Measurements from ENCODE around the gene NFATC3.

Gene NFATC3

DNA sequence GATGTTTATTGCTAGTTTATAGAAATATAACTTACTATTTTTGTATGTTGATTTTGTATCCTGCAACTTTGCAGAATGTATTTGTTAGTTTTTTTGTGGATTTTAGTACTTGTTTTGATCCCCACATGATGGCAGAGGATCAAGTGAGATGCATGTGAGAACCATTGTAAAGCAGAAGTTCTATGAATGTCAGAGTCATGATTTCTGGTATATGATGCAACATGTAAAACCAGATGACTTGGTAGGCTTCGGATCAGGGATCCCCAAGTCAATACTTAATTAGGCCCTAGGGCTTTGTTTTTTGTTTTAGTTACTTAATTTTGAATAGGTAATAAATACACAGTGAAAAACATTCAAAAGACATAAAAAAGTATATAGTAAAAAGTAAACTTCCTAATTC lies 104.9 kb downstream of the NFATC3 start:
- DNase-seq (ENCODE audit: low read depth), result no peak

DNA sequence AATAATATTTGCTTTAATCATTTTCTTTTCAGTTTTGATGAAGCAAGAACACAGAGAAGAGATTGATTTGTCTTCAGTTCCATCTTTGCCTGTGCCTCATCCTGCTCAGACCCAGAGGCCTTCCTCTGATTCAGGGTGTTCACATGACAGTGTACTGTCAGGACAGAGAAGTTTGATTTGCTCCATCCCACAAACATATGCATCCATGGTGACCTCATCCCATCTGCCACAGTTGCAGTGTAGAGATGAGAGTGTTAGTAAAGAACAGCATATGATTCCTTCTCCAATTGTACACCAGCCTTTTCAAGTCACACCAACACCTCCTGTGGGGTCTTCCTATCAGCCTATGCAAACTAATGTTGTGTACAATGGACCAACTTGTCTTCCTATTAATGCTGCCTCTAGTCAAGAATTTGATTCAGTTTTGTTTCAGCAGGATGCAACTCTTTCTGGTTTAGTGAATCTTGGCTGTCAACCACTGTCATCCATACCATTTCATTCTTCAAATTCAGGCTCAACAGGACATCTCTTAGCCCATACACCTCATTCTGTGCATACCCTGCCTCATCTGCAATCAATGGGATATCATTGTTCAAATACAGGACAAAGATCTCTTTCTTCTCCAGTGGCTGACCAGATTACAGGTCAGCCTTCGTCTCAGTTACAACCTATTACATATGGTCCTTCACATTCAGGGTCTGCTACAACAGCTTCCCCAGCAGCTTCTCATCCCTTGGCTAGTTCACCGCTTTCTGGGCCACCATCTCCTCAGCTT lies 105.8 kb downstream of the NFATC3 start:
- no peak for DNase-seq (ENCODE audit: low read depth)

DNA sequence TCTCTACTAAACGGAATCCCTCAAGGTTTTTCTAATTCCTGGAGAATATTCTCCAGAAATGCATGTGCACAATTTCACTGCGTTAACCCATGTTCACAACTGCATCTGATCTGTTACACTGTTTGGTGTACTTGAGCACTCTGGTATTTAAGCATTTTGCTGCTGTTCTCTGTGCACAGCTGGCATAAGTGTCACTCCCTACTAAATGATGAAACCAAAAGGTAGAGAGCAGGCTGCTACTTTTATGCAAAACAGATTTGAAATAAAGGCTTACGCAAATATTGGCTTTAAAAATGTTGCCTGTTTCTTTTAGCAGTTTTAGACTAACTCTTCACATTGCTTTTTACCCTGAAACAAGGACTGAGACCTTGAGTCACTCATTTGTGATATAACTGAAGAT lies 109.1 kb downstream of the NFATC3 start:
- DNase-seq (ENCODE audit: low read depth), result no peak

DNA sequence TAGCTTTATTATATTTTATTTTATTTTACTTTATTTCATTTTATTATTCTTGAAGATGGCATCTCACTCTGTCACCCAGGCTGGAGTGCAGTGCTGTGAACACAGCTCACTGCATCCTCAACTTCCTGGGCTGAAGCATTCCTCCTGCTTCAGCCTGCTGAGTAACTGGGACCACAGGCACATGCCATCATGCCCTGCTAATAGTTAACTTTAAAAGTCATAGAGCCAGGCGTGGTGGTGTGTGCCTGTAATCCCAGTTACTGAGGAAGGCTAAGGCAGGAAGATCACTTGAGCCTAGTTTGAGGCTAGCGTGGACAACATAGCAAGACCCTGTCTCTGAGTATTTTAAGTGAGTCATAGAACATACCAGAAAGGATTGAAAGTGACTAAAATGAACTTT lies 112.1 kb downstream of the NFATC3 start:
- no peak for DNase-seq (ENCODE audit: low read depth)

DNA sequence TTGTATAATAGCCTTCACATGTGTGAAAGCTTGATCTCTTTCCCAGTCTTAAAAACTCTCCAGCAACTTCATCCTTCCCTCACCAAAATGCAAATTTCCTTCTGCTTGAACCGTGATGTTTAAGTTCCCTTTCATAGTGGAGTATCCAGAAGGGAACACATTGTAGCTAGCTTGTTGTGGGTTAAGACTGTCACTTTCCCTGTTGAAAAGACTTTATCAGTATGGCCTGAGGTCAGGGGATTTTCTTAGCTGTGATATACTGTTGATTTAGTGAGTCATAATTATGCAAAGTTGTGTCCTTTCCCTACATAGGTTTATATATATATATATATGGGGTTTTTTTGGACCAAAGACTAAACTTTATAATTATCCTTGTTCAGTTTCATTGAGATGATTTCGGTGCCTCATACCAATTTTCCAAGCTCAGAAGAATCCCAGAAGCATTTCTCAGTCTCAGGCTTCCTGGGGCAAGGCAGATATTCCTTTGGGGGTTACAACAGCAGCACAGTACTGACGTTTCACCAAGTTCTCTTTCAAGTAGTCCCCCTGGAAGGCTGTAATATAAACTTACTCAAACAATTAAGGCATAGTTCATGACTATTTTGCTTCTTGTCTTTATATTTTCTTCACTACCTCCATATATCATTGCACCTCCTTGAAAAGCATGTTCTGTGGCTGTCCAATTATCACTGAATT lies 115.1 kb downstream of the NFATC3 start:
- no peak for DNase-seq (ENCODE audit: low read depth)

DNA sequence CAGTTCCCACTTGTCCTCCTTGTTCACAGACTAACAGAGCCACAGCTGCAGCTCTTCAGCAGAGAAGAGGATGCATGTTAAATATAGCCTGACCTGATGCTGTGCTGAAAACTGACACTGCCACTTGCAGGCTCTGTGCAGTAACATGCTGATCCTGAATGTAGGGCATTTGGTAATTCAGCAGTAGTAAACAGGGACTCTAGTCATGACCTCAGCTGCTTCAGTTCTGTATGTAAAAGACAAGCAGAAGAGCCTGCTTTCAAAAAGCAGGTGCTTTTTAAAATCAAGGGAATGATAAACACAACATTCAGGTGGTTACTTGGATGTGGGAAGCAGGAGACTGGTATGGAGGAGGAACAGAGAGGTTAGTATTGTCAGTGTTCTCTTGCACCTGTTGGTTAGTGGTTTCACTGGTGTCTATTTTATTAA lies 116.9 kb downstream of the NFATC3 start:
- no peak for DNase-seq (ENCODE audit: low read depth)

DNA sequence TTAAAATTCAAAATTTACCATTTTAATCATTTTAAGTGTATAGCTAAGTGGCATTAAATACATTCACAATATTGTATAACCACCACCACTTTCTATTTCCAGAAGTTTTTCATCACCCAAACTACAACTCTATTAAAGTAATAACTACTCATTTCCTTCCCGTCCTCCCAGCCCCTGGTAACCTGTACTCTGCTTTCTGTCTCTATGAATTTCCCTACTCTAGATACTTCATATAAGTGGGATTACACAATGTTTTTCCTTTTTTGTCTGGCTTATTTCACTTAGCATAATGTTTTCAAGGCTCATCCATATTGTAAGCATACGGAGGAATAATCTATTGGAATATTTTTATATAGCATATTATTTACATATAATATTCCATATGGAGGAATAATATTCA lies 121.1 kb downstream of the NFATC3 start:
- no peak for DNase-seq (ENCODE audit: low read depth)

DNA sequence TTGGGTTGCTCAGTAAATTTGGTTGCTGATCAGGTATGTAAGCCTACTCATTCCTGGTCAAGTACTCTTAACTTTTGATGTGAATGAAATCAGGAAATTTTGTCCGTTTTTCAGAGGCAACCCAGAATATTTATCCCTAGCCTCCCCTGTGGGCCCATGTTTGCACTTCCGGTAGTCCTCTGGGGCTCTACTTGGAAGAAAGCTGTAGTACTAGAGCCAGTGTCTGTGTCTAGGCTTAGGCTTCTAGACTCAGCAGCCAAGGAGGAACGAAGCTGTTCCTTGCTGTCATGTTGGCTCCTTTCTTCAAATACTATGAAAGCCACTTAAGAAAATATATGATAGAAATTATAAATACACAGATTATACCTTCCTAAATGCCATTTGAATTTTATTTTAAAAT lies 129.6 kb downstream of the NFATC3 start:
- DNase-seq (ENCODE audit: low read depth), result no peak

DNA sequence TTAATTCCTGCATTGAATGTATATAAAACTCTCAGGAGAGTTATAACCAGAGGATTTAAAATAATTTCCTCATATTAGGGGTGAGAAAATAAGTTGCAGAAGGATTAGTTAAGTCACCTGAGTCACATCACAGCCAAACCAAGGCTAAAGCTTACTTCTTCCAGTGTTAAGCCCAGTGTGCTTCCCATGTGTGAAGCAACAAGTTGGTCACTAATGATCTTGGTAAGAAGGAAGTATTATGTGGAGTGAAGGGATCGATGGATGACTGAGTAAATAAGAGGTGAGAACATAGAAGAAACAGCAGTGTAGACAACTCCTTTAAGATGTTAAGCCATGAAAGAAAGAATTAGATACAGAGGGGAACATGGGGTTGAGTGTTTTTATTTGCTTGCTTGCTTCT lies 130.1 kb downstream of the NFATC3 start:
- no peak for DNase-seq (ENCODE audit: low read depth)

DNA sequence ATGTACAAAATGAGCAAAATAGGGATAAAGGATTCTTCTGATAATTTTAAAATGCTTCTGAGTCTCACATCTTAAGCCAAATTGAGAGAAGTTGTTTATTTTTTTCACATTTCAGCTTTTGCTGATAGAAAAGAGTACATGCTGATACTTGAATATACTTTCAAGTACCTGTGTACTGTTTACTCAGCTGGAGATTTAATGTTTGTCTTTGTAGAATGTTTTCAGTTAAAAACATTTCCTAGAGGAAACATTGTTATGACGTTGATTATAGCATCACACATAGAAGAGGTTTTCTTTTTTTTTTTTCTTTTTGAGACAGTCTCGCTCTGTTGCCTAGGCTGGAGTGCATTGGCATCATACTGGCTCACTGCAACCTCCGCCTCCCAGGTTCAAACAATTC lies 131.1 kb downstream of the NFATC3 start:
- DNase-seq (ENCODE audit: low read depth), result no peak

DNA sequence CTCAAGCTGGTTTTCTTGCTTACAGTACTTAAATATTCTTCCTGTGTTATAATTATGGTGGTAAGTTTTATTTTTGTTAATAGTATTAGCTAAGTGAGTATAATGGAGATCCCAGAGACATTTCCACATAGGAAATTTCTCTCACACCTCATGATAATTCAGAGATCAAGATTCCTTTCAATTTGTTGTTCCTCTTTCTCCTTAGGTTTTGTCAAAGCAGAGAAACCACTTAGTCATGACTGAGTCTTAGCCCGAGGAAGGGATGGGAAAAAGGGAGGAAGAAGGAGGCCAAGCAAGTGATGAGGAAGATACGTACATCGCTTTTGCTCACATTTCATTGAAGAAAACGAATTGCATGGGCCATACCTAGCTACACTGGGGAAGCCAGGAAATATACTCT lies 132.3 kb downstream of the NFATC3 start:
- DNase-seq (ENCODE audit: low read depth), result no peak

DNA sequence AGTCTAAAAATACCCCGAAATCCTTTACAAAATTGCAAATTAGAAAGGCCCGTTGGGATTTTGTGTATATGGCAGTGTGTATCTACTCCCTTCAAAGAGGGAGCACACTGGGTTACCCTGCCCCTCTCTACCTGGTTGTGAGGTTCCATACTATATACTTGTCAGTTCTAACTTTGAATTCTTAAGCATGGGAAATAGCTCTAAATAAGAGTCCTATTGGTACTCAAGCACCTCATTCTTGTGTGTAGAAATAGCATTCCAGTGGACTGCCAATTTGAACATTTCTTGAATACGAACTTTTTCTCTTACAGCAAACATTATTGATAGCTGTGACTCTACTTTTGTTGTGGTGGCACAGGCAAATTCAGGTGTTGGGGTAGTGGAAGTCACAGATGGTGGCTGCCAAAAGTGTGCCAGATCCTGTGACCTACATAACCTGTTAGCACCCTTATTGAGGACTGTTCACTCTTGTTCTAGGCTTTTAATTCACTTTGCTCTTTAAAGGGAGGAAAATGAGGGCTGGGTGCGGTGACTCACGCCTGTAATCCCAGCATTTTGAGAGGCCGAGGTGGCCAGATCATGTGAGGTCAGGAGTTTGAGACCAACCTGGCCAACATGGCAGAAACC lies 134.7 kb downstream of the NFATC3 start:
- no peak for DNase-seq (ENCODE audit: low read depth)

DNA sequence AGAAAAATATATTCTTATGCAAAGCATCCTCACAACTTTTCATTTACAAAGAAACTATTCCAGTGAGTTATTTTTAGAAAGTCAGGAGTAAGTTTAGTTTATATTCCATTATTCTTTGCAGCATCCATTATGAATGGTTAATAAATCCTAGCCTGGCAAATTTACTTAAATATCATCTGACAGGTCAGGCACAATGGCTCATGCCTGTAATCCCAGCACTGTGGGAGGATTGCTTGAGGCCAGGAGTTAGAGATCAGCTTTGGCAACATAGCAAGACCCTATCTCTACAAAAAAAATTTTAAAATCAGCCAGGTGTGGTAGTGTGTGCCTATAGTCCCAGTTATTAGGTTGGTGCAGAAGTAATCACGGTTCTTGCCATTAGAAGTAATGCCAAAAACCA lies 137.9 kb downstream of the NFATC3 start:
- DNase-seq (ENCODE audit: low read depth), result no peak

DNA sequence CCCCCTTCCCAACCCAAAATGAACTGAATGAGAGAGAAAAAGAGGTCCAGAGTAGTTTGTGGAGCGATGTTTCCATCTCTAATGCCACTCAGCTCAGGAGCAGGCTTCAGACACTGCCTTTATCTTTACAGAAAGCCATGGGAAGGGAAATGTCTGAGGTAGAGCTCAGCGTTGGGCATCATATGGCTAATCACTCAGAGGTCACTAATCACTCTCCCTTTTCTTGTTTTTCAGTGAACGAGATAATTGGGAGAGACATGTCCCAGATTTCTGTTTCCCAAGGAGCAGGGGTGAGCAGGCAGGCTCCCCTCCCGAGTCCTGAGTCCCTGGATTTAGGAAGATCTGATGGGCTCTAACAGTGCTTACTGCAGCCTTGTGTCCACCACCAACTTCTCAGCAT lies 140.9 kb downstream of the NFATC3 start:
- DNase-seq (ENCODE audit: low read depth), result no peak

DNA sequence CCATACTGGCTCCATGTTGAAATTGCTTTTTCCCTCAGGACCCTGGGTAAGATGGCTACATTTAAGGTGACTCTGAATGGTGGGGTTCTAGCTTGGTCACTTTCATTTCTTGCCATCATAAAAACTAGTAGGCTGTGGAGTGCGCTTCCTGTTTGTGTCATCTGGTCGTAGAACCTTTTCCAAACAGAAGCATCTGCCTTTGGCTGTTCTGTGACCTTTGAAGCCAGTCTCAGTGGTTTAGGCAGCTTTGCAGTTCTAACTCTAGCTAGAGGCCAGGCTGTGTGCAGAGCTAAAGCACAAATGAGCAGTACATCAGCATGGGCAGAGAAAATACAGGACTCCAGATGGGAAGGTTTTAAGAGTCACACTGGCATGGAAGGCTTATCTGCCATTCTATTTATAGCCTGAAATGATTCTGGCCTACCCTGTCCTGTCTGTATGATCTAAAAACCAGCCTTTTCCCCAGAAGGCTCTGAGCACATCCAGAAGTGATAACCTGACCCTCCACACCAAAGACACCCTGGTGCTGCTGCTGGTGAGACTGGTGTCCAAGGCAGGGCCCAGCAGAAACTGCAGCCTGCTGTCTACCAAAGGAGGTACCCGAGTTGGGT lies 142.1 kb downstream of the NFATC3 start:
- no peak for DNase-seq (ENCODE audit: low read depth)

DNA sequence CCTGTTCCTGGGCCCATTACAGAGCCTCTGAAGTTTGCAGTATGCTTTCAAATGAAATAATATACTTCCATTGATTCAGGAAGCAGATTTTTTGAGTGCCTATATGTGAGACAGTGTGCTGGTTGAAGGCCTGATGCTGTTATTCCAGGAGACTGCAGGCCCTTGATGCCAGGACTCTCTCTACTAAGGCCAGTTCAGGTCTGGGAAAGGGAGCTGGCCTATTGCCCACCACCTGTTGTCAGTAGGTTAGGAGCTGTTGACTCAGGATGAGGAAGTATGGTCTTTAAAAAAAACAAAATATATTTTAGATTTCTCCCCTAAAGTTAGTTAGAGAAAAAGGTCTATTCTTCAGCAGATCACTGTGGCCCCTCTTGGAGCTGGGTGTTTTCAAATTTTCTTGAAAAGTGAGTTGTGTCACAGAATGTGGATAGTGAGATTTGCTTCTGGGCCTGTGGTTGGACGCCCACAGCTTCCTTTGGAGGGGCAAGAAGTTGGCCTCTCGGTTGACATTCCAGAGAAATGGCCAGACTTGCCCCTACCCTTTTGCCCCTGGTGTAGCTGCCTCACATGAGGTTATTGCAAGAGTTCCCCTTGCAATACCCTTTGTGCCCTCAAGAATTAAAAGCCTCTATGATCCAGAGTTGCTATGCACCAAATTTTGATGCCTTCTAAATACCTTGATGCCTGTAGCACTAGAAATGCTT lies 142.8 kb downstream of the NFATC3 start:
- no peak for DNase-seq (ENCODE audit: low read depth)

DNA sequence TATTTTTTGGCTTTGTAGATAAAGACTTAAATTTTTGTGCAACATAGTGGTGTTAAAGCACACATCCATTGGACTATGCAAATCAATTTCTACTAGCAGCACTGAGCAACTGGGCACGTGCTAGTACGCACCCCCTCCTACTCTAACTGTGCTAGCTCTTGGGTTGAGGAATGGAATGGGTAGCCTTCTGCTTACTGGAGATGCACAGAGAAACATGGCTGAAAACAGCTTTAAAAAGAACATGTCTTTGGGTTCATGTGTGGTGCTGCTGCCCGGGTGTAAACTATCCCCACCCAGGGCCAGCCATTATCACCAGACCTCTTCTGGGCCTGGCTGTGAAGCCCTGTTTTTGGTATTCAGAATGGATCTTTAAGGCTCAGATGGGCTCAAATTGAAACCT lies 143.5 kb downstream of the NFATC3 start:
- DNase-seq (ENCODE audit: low read depth), result no peak

DNA sequence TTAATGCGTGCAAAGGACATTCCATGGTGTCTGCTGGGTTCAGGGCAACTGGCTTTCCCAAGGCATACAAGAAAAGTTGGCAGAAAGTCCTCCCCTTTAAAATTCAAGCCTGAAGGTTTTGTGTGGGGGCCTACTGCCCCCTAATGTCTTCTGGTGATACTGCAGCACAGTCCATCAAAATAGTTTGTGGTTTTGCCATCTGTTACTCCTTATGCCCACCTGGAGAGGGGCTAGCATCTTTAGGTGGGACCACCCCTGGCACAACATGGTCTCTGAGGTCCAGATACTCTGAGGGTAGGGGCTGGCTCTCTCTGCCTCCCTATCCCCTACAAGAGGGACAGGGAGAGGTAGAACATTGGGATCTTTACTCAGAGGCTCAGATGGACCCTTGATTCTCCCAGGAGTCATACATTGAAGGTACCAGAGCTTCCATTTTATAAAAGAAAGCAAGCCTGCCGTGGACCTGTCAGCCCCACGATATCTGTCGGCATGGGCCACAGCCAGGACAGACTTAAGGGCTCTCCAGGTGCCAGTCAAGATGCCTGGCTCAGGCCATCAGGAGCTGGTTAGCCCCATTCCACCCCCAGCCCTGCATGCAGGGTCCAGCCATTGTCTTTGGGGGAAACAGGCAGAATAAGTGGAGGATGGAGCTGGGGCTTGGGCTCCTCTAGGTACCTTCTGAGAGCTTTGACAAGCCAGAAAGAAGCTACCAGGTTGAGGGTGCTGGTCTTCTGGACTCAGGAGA lies 144.4 kb downstream of the NFATC3 start:
- DNase-seq (ENCODE audit: low read depth), result no peak

DNA sequence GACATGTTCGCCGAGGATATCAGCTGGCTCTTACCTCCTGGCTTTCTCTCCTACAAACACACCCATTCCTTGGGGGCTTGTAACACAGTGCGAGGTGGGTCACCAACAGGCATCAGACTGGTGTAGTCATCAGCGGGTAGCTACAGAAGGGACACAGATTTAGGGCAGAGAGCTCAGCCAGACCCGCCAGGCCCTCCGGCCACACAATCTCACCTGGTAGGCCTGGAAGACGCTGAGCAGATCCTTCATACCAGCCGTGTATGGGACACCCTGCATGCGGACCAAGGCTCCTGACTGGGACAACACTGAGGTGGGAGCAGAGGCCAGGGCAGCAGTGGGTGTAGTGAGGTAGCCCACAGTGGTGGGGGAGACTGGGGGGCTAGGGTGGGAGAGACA lies 145.0 kb downstream of the NFATC3 start:
- DNase-seq (ENCODE audit: low read depth), result no peak

DNA sequence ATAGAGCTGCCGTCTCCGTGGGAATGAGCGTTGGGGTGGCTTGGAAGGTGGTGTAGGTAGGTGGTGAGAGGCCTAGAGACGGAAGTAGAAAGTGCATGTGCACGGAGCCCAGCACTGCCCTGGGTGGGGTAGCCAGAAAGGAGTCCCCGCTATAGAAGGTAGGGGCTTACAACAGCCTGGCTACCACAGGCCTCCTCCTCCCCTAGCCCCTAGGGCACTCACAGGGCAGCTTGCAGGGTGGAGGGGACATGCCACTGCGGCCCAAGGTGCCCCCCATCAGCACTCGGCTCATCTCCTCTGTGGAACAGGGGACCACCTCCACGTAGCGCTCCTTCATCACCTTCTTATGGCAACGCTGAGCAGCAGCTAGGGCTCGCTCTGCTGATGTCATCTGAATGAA lies 145.8 kb downstream of the NFATC3 start:
- DNase-seq (ENCODE audit: low read depth), result no peak

DNA sequence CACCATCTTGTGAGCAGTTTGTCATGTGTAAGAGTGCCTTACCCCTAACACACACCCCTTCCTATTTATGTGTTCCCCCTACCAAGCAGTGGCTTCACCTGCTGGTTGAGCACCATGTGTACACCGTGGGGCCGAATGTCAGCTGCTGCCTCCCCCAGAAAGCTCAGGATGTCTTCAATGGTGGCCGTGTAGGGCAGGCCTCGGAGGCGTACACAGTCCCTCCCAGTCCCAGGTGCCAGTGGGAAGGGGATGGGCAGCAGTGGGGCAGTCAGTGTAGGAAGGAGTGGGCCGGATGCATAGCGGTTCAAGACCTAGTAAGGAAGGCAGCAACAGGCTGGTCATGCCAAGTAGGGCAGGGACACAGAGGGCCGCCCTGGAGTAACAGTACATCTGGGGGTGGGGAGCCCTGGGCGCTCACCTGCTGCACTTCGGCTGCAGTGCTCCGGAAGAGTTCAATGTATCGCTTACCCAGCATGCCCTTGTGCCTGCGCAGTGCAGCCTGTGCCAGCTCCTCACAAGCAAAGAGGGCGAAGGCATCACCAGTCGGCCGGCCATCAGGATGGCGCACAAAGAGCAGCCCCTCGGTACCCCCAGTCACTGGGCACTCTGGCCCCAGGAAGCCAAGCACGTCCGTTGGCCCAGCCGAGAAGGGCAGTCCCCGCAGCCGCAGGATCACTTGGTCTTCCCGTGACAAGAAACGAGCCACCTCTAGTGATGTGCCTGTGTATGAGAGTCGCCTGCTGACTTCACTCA lies 146.4 kb downstream of the NFATC3 start:
- no peak for DNase-seq (ENCODE audit: low read depth)
